Stimulated activated CD4-positive, alpha-beta T cell treated with anti-CD3 and anti-CD28 coated beads, Interleukin-12 subunit alpha, Interleukin-12 subunit beta, amount 100 ng/mL, for 24 hours (primary cell): Measurements from ENCODE around the gene KANSL1.
"Not testable (repeated sequence)": the region's sequence is repeated elsewhere in the genome, so short reads cannot be mapped to it uniquely, and the experiment has no call there.

Experiments used
- DNase-seq, 2 experiments: peaks; one replicate each; pipeline ENCODE4 v3.0.0-alpha.2; 2020; ENCODE audit warnings: low read depth in 2 of 2

The KANSL1 gene

DNA sequence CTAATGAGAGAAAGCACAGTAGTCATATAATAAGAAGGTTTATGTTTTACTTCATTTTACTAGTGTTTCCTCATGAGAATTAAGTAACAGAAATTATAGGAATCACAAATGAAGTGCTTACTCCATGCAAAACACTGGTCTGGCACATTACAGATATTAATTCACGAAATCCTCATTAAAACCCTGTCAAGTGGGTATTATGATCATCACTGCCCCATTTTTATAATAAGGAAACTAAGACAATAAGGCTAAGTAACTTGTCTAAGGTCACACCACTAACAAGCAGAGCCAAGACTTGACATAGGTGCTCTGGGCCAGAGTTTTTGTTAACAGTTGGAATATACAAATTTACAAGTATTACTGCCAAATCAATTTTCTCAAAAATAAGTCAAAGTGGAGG is 83.0 kb downstream of the KANSL1 start:
- DNase-seq, result no peak

DNA sequence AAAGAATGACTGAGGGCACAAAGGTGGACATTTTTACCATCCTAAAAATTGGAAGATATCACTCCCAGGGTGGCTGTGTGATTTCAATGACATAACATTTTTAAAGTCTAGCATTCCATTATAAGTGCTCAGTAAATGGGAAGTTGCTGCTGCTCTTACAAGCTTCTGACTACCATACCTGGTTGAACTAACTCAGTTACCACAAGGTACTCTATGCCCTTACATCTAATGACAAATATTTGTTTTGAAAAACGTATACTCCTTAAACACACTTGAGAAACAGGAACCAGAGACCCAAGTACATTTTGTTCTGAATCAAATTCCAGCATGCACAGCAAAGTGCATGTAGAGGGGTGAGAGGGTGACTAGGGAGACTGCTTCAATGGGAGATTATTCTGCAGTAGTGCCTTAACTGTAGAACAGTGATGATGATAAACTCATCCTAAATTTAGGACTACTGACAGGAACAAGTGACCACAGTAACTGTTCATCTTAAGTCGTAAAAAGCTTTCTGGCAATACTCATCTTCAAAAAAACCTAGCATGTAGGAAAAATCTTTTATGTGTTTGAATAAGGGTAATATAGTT is 83.5 kb downstream of the KANSL1 start:
- DNase-seq, result no peak

DNA sequence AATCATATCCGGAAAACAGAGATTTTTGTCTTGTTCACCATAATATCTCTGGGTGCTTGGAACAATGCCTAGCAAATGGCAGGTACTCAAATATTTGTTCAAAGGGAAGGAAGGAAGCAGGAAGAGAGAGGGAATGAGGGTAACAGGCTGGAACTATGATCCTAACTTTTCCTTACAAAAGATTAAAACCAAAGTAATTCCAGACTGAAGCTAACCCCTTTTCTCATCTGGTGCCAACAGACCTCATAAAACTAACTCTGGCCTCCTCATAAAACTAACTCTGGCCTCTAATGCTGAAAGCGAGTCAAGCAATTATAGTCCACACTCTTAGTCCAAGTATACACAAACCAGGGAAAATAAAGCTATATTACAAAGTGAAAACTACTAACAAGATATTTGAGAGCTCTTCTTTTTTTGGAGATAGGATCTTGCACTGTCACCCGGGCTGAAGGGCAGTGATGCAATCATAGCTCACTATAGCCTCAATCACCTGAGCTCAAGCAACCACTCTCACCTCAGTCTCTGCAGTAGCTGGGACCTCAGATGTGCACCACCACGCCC is 84.6 kb downstream of the KANSL1 start:
- DNase-seq, result no peak

DNA sequence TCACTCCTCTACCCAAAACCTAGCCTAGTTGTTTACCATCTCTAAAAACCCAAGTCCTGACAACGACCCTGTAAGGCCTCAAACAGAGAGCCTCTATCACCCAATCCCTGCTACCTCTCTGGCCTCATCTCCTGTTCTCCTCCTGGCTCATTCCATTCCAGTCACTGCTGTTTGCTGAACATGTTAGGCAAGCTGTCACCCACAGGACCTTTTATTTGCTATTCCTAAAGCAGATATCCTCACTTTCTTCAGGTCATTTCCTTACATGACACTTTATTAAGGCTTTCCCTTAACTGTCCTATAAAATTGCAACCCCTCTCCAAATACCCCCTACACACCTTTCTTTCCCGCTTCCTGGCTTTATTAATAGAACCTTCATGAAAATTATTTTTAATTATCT is 85.1 kb downstream of the KANSL1 start:
- no peak for DNase-seq

DNA sequence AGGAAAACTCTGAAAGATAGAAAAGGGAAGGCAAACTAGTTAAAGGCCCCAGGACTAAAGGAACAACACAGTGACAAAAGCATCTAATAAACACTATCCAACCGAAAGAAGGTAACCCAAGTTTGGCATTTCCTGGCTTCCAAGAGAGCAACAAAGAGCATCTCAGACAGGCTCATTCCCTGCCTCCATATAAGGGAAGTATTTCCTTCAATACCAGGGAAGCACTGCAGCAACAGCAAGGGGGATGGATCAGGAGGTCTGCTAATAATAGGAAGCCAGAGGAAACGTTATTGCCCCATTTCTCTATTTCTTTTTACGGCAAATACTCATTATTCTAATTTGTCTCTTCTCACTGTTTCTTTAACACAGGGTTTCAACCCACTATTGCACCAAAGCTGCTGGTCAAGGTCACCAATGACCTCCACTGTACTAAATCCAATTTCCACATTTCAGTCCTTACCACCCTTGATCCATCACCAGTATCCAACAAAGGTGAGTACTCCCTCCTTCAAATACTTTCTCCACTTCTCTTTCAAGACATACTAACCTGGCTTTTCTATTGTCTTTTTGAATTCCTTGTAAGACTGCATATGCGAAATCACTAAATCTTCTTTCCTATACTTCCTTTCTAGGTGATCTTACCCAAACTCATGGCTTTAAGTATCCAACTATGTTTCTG is 86.1 kb downstream of the KANSL1 start:
- DNase-seq, result no peak

DNA sequence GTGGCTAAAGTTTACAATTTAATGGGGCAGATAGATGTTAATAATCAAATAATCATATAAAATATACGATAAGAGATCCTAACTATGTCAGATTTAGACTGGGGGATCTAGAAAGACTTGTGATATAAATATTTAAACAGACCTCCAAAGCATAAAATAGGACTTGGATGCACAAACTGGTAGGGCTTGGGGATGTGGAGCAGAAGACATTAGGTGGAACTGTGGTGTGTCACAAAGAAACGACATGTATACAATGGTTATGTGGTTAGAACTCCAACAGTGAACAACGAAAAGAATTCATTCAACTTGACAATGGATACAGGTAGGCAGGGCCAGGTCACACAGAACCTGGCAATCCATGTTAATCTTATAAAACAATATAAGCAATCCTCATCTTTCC is 90.4 kb downstream of the KANSL1 start:
- not testable (repeated sequence) for DNase-seq

DNA sequence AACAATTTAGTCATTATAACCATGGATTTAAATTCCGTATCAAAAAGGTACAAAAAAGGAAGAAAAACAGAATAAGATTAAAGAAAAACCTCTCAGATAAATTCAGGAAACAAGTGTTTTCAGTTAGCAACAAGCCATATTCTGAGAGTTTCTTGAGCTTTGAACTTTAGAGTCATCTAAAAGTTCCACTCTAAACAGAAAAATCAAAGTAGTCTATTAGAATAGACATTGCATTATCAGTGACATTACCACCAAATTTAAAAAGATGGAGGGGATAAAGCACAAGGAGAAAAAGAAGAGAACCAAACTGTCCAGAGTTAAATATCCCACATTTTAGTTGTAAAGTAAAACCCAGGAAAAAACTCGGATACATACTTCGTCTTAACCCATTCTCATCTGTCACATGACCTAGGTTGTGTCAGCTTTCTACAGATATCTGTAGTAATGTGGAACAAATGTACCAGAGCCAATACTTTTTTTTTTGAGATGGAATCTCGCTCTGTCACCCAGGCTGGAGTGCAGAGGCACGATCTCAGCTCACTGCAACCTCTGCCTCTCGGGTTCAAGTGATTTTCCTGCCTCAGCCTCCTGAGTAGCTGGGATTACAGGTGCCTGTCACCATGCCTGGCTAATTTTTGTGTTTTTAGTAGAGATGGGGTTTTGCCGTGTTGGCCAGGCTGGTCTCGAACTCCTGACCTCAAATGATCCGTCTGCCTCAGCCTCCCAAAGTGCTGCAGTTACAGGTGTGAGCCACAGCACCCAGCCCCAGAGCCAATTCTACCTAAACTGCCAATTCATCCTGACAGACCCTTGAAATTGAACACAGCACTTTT is 91.2 kb downstream of the KANSL1 start:
- DNase-seq, result not testable (repeated sequence)

DNA sequence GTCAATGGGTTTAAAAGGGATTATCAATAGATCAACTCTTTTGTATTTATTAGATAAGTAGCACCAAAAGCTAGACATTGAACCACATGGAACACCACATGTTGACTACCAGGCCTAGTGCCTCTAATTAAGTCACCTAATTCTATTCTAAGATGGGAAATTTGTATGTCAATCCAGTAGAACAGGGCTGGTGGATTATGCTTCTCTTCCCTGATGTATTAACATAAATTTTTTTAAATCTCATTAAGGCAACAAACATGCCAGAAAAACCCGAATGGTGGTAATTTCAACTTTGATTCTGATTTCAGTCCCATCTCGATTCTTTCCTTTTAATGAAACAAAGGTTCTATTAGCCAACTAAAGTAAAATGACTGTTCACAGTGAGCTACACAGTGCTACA is 92.6 kb downstream of the KANSL1 start:
- DNase-seq, result no peak

DNA sequence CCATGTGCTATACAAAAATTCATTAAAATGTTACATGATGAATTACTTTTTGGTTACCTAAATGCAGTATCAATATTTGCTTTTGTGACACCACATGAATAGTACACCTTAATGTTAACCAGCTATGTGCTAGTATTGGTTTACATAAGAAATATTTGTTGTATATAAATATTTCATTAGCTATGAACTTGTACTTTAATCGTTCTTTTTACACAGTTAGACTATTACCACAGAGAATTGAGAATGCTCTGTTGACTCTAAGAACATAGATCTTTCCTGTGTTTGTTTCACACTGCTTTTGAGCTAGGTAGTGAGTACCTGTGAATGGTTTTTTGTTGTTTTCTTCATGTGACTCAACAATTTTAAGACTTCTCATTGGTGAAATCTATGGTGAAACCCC is 93.4 kb downstream of the KANSL1 start:
- no peak for DNase-seq

DNA sequence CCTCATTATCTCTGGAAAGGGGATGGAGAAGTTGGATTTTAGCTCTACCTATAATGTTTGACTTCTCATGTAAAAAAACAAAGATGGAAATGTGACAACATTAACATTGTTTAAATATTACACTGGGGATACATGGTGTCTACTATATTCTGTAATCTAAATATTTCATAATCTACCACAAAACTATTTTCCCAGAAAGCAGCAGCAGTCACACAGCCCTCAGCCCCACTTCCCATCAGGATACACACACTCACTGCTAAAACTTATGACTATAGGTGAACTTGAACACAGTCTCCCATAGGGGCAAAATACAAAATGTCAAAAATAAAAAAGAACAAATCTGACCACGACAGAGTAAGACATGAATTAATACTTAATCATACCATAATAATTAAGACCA is 95.7 kb downstream of the KANSL1 start:
- no peak for DNase-seq

DNA sequence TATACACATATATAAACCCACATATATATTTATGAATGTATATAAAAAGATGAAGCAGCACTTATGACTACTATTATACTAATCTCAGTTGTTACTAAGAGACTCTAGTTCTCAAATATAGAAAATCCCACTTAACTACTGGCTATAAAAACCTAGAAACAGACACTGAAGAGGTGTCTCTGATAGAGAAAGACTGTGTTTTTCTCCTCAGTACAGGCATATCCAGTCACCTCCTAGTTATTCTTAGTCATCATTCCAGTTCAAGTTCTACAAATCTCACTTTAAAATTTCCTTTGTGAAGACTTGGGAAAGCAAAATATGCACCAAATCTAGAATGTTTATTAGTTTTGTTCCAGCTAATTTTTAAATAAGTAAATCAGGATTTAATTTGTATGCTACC is 100.2 kb downstream of the KANSL1 start:
- DNase-seq, result no peak

DNA sequence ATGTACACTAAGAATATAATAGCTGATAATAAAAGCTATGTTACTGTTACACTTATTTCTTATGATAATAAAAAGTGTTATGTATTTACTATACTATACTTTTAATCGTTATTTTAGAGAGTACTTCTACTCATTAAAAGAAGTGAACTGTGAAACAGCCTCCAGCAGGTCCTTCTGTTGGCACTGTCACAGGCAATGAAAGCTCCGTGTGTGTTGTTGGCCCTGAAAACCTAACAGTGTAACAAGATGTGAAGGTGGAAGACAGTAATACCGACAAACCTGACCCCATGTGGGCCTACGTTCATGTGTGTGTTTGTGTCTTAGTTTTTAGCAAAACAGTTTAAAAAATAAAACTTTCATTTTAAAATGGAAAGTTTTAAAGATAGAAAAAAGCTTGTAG is 102.4 kb downstream of the KANSL1 start:
- no peak for DNase-seq

DNA sequence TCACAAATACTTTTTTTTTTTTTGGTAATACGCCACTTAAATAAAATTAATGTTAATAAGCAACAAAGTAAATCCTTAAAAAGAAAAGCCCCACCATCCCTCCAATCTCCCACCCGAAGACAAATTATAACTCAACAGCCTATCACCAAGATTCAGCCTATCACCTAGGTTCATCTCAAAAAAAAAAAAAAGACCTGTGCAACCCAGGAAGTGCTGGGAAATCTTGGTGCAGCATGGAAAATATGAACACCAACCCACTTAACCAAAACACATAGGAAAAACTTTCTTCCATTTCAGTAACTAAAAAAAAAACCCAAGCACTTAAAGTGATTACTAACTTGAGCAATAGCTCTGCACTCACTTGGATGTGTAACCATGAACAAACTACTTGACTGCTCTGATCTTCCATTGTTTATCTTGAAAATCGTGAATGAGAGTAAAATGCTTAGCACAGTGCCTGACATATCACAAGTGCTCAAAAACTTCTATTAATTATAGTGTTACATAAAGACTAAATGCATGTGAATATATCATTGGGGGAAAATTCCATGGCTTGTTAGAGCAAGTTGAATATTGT is 103.8 kb downstream of the KANSL1 start:
- DNase-seq, result no peak

DNA sequence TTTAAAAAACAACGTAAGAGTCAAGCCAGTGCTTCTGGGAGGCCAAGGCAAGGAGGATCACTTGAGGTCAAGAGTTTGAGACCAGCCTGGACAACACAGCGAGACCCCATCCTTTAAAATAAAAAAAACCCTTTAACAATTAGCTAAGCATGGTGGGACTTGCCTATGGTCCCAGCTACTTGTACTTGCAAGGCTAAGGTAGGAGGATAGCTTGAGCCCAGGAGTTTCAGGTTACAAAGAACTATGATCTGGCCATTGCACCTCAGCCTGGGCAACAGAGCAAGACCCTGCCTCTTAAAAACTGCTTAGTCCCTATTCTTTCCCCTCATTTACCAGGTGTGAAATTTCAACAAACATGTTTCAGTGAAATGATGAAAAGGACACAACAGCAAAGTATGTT is 104.6 kb downstream of the KANSL1 start:
- no peak for DNase-seq

DNA sequence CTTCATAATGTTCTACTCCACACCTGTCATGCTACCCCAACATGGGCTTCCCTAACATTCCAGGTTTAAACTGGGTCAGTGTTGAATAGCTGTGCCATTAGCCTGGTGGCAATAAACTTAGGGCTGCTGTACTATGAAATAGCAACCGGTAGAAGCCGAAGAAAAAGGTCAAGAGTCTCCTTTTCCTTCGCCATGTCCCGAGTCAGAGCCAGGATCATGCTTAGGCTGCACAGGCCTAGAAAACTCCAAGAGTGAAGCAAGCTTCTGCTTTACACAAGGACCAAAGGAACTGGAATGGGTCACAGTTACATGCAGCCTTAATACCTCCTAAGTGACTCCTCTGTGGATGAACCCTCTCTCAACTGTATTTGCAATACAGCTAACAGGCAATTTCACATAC is 105.4 kb downstream of the KANSL1 start:
- DNase-seq, result not testable (repeated sequence)

DNA sequence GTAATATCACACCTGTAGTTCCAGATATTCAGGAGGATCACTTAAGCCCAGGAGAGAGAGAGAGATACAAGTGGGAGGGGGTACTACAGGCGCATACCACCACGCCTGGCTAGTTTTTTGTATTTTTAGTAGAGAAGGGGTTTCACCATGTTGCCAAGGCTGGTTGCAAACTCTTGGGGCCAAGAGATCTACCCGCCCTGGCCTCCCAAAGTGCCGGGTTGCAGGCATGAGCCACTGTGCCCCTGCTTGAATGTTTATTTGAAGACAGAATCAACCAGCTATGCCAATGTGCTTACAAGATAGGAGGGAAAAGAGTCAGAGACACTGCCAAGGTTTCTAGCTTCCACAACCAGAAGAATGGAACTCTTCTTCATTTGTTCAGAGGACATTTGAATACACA is 106.4 kb downstream of the KANSL1 start:
- no peak for DNase-seq

DNA sequence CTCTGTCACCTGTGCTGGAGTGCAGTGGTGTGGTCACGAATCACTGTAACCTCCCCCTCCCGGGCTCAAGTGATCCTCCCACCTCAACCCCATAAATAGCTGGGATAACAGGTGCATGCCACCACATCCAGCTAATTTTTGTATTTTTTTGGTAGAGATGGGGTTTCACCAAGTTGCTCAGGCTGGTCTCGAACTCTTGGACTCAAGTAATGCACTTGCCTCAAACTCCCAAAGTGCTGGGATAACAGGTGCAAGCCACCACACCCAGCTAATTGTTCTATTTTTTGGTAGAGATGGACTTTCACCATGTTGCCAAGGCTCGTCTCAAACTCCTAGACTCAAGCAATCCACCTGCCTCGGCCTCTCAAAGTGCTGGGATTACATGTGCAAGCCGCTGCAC is 107.7 kb downstream of the KANSL1 start:
- no peak for DNase-seq

DNA sequence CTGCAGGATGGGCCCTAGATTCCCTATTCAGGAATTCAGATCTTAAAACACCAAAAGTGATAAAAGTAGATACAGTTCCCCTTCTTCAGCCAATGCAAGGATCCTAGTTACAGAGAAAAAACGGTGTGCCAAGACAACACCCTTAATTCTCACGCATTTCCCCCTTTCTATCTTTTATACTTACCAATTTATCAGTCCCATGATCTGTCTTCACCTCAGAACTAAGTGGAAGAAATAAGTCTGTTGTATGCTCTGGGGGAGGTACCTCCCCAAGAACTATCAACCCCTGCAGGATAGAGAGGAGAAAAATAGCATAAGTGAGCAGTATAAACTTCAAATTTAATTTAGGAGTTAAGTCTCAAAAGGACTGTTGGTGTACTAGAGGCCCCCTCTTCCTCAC is 111.0 kb downstream of the KANSL1 start:
- no peak for DNase-seq

DNA sequence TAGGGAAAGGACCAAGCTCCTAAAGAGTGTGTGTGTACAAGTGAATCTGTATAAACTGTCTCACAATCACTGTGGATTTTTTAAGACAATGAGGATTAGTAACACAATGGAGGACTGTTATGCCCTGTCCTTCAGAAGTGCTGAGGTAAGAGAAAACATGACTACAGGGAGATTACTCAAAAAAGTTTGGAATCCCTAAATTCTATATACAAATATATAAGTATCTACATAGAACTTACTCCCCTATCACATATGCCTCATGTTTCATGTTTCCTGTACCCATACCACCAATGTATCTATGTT is 112.3 kb downstream of the KANSL1 start:
- no peak for DNase-seq

DNA sequence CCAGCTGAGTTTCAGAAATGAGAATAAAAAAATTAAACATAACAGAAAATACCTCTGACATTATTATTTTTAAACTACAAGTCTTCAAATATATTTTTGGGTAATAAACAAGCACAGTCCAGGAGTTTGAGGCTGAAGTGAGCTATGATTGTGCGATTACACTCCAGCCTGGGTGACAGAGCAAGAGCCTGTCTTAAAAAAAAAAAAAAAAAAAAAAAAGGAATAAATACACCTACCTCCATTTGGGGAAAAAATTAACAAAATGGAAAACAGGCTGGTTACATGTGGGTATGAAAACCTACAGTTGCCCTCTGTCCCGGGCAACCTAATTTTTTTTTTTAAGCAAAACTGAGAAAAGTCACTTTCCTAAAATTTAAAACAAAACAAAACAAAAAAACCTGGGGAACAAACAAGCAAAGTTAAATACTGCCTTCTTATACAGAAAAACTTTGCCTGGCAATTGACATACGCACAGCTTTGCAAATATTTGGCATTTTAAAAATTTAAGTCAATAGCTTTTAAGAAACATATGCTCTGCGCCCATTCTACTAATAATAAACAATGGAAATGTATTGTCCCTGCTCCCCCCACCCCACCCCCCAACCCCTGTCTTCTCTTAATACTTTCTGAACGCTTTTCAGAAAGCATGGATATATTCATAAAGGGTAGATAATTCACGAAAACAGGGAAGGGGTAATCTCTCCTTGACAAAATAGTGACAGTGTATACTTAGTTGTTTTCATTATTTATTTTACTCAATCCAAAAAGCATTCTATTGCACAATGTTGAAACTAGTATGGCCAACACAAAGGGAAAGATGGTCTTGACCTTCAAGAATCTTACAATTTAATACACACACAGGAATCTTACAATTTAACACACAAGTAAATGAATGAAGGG is 112.9 kb downstream of the KANSL1 start:
- DNase-seq, result no peak

DNA sequence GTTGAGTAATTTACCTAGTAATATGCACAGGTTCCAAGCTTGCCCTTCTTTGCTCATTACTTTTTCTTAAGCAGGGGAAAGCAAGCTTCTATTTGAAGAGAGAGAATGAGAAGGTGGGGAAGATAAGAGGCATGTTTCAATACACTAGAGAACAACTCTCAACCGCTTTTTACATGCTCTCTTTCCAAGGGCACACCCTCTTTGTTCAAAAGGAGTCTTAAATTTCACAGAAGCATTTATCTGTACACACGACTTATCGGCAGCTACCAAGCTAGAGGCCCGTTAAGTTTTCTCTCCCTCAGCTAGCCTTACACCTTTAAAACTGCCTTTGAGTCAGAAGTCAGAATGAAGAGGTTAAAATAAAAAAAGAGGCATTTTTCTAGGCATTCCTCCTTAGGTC is 114.6 kb downstream of the KANSL1 start:
- DNase-seq, result no peak

DNA sequence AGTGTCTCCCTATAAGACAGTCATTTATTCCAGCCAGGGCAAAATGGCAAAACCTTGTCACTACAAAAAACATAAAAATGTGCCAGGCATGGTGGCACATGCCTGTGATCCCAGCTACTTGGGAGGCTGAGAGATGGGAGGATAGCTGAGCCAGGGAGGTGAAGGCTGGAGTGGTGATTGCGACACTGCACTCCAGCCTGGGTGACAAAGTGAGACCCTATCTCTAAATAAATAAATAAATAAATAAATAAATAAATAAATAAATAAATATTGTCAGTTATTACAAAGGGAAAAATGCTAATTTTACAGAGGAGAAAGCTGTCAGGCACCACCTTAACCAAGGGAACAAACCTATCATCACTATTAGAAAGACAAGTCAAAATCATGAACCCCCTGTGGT is 118.7 kb downstream of the KANSL1 start:
- no peak for DNase-seq
